ENCODE results near the gene BCDIN3D. TPM values are rescaled to one million over a fixed set of nuclear protein-coding genes. Genes with fewer than 3 reads are reported as not detected.
"Not testable (repeated sequence)": the region's sequence is repeated elsewhere in the genome, so short reads cannot be mapped to it uniquely, and the experiment has no call there.

Gene BCDIN3D
- total RNA-seq, 2 experiments from 2014 or later = 8.2 to 8.3 TPM

DNA sequence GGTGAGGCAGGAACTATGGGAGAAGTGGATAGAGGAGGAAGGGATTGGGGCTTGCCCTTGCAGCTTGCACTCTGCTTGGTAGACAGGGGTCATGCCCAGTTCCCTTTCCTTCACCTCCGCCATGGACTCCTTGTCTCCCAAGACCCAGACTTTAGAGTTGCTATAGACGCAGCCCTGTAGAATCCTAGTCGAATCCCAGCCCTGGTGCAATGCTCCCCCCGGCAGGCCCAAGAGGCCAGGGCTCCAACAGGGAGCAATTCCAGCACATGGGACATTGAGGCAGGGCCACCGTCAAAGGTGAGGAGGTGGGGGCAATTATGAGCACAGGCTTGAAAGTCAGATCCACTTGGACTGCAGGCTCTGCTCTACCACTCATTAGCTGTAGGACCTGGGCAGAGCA, 29.5 kb upstream of the BCDIN3D start:
- ATAC-seq (no peak), DNase-seq (peak; percentile 29)
- Mint-ChIP-seq H3K27me3 (no peaks in the 10 kb centered on the region), H3K4me3 (no peak overlapping the region), H3K27ac (no peak overlapping the region), H3K36me3 (no peaks in the 10 kb centered on the region), H3K9me3 (ENCODE audit: low read depth) (no peaks in the 10 kb centered on the region), H3K4me1 (no peaks in the 10 kb centered on the region)
- CTCF ChIA-PET = interaction anchor here (2.2 to 3.9 kb wide), 2 partner anchors 73 to 95 kb away, joined by 6 to 13 read pairs; no protein-coding TSS in a partner anchor

GRCh38 chr12:49871811-49872251, 28.9 kb upstream of the BCDIN3D start:
- not testable (repeated sequence) for H3K9me3 Mint-ChIP-seq (ENCODE audit: low read depth); H3K36me3 Mint-ChIP-seq; H3K4me3 Mint-ChIP-seq; H3K27ac Mint-ChIP-seq; H3K27me3 Mint-ChIP-seq; H3K4me1 Mint-ChIP-seq; ATAC-seq
- DNase-seq = peak; percentile 22
- CTCF ChIA-PET = interaction anchor here (2.2 to 3.9 kb wide), 2 partner anchors 74 to 95 kb away, joined by 6 to 13 read pairs; no protein-coding TSS in a partner anchor

DNA sequence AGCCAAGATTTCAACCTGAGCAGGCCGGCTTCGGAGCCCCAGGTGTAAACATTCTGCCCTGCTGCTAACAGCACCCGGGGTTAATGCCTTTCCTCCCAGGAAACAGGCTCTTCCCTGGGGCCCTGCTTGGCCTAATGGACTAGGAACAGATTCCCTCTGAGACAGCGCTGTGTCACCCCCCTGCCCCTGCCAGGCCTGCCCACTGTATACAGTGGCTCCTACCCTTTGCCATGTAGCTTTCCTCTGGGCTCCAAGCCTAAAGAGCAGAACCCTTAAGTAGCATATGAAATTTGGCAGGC, 28.3 kb upstream of the BCDIN3D start:
- no peak for ATAC-seq
- CTCF ChIA-PET = interaction anchor here (0.7 to 3.9 kb wide), 3 partner anchors 74 to 130 kb away, joined by 4 to 13 read pairs (median 6); partner anchors contain the start of gene TMBIM6
- Mint-ChIP-seq H3K4me1 (no peaks in the 10 kb centered on the region), H3K4me3 (no peak overlapping the region), H3K9me3 (ENCODE audit: low read depth) (no peaks in the 10 kb centered on the region), H3K27me3 (no peaks in the 10 kb centered on the region), H3K27ac (no peak overlapping the region), H3K36me3 (no peaks in the 10 kb centered on the region)
- peak; percentile 12 for DNase-seq

GRCh38 chr12:49870501-49871262, 27.8 kb upstream of the BCDIN3D start:
- ATAC-seq (no peak), DNase-seq (peak; percentile 25)
- H3K36me3 Mint-ChIP-seq = no peaks in the 10 kb centered on the region
- no peaks in the 10 kb centered on the region for H3K4me1 Mint-ChIP-seq
- peaks cover 3% of the 10 kb centered on the region for H3K27me3 Mint-ChIP-seq
- H3K4me3 Mint-ChIP-seq = no peak overlapping the region
- CTCF ChIA-PET = interaction anchor here (0.7 to 3.9 kb wide), 3 partner anchors 75 to 129 kb away, joined by 4 to 13 read pairs (median 6); partner anchors contain the start of gene TMBIM6
- H3K27ac Mint-ChIP-seq = no peak overlapping the region
- no peaks in the 10 kb centered on the region for H3K9me3 Mint-ChIP-seq (ENCODE audit: low read depth)

DNA sequence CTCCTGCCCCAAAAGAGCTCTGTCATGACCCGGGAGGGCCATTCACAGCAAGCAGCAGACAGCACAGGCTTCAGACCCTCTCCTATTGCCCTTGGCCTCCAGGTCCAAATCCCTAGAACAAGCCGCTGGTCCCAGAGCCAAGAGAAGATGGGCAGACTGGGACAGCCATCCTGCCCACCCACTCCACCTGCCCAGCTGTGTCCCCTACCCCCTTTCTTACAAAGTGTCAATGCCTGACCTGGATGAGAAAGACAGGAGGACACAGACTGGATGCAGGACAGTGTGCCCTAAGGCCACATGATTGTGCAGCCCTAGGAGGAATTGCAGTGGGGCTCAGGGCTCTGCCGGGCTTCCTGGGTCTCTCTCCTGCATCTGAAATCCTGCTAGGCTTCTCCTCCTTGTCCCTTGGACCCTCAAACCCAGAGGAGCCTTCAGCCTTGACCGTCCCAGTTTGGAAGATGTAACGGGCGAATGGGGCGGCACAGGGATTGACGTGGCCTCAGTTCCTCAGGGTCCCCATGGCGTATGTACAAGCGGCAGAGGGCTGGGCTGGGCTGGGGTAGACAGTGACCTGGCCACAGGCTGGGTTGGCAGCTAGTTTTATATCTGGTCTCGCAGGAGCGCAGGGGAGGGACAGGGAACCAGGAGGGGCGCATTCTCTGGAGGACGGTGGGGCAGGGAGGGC, 27.1 kb upstream of the BCDIN3D start:
- no peaks in the 10 kb centered on the region for H3K4me1 Mint-ChIP-seq

GRCh38 chr12:49868952-49869815, 26.3 kb upstream of the BCDIN3D start:
- CTCF ChIA-PET = interaction anchor here (0.7 to 3.9 kb wide), 7 partner anchors 18 to 187 kb away, joined by 3 to 13 read pairs (median 4); no protein-coding TSS in a partner anchor

More for the DNA sequence above, 27.1 kb upstream of the BCDIN3D start:
- Mint-ChIP-seq H3K27ac (no peak overlapping the region), H3K4me3 (no peak overlapping the region), H3K9me3 (ENCODE audit: low read depth) (no peaks in the 10 kb centered on the region), H3K27me3 (peaks cover 4% of the 10 kb centered on the region), H3K36me3 (no peaks in the 10 kb centered on the region)
- CTCF ChIA-PET = interaction anchor here (0.9 to 3.9 kb wide), 4 partner anchors 18 to 97 kb away, joined by 3 to 13 read pairs (median 5); no protein-coding TSS in a partner anchor
- DNase-seq (peak; percentile 14), ATAC-seq (no peak)

GRCh38 chr12:49868449-49868848, 25.5 kb upstream of the BCDIN3D start:
- Mint-ChIP-seq H3K36me3 (no peaks in the 10 kb centered on the region), H3K27me3 (peaks cover 9% of the 10 kb centered on the region), H3K27ac (no peak overlapping the region), H3K9me3 (ENCODE audit: low read depth) (no peaks in the 10 kb centered on the region), H3K4me1 (no peaks in the 10 kb centered on the region), H3K4me3 (no peak overlapping the region)
- no peak for ATAC-seq
- peak; percentile 32 for DNase-seq
- CTCF ChIA-PET = interaction anchor here (1.0 to 2.6 kb wide), 9 partner anchors 36 to 202 kb away, joined by 3 to 20 read pairs (median 5); partner anchors contain the start of gene TMBIM6

More at GRCh38 chr12:49868952-49869815, 26.3 kb upstream of the BCDIN3D start:
- DNase-seq (peak; percentile 35), ATAC-seq (no peak)
- peaks cover 8% of the 10 kb centered on the region for H3K27me3 Mint-ChIP-seq
- no peak overlapping the region for H3K4me3 Mint-ChIP-seq
- no peak overlapping the region for H3K27ac Mint-ChIP-seq
- H3K9me3 Mint-ChIP-seq (ENCODE audit: low read depth) = no peaks in the 10 kb centered on the region
- no peaks in the 10 kb centered on the region for H3K4me1 Mint-ChIP-seq
- H3K36me3 Mint-ChIP-seq = no peaks in the 10 kb centered on the region

DNA sequence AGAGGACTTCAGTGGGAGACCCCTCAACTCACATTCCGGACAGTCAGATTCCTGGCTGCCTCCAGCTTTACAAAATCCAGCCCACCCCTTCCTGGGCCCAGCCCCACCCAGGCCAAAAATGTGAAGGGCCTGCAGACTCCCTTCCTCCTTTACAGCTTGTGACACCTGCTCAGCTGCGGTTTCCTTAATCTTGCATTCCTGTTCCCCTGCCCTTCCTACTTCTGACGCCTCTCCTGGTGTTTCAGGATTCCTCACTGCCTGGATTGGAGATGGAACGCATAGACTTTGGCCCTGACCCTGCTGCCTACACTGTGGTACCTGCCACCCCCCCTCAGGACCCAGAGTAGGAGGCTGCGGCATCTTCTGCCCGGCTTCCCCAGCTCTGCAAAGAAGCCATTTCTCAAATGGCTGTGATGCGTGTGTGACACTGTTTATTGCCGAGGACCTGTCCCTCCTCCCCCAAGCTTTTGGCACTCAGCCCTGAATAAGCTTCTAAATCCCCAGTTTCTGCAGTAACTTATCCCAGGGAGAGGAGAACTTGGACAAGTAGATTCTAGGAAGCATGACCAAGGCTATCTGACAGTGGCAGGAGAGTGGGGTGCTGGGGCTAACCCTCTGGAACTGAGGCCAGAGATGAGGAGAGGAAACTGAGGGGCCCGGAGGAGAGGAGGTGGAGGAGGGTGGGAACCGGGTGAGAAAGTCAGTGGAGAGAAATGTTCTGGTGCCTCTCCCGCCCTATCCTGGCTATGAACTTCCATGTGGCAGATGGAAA, 24.9 kb upstream of the BCDIN3D start:
- Mint-ChIP-seq H3K36me3 (no peaks in the 10 kb centered on the region), H3K4me1 (no peaks in the 10 kb centered on the region), H3K27ac (no peak overlapping the region), H3K4me3 (no peak overlapping the region), H3K27me3 (peaks cover 9% of the 10 kb centered on the region), H3K9me3 (ENCODE audit: low read depth) (no peaks in the 10 kb centered on the region)
- ATAC-seq (no peak), DNase-seq (peak; percentile 37)
- CTCF ChIA-PET = interaction anchor here (1.0 to 2.6 kb wide), 16 partner anchors 12 to 203 kb away, joined by 3 to 20 read pairs (median 3); partner anchors contain the start of genes NCKAP5L and TMBIM6

GRCh38 chr12:49866859-49867569, 24.1 kb upstream of the BCDIN3D start:
- Mint-ChIP-seq H3K4me1 (no peaks in the 10 kb centered on the region), H3K9me3 (ENCODE audit: low read depth) (no peaks in the 10 kb centered on the region), H3K27ac (no peak overlapping the region), H3K36me3 (no peaks in the 10 kb centered on the region), H3K27me3 (peaks cover 9% of the 10 kb centered on the region), H3K4me3 (no peak overlapping the region)
- CTCF ChIA-PET = interaction anchor here (0.7 to 2.6 kb wide), 20 partner anchors 11 to 203 kb away, joined by 3 to 20 read pairs (median 3); partner anchors contain the start of genes AQP2, NCKAP5L and TMBIM6
- DNase-seq (peak; percentile 81), ATAC-seq (peak; percentile 85)

GRCh38 chr12:49865782-49866135, 22.9 kb upstream of the BCDIN3D start:
- DNase-seq (peak; percentile 34), ATAC-seq (no peak)
- no peak overlapping the region for H3K27ac Mint-ChIP-seq
- no peaks in the 10 kb centered on the region for H3K9me3 Mint-ChIP-seq (ENCODE audit: low read depth)
- no peaks in the 10 kb centered on the region for H3K4me1 Mint-ChIP-seq
- CTCF ChIA-PET = interaction anchor here (1.2 to 2.6 kb wide), 7 partner anchors 11 to 116 kb away, joined by 3 to 20 read pairs (median 4); no protein-coding TSS in a partner anchor
- H3K36me3 Mint-ChIP-seq = no peaks in the 10 kb centered on the region
- H3K27me3 Mint-ChIP-seq = peaks cover 9% of the 10 kb centered on the region
- H3K4me3 Mint-ChIP-seq = no peak overlapping the region

GRCh38 chr12:49865109-49865781, 22.3 kb upstream of the BCDIN3D start:
- CTCF ChIA-PET = interaction anchor here (1.2 to 1.5 kb wide), 4 partner anchors 11 to 102 kb away, joined by 3 to 9 read pairs (median 4); no protein-coding TSS in a partner anchor
- Mint-ChIP-seq H3K36me3 (no peaks in the 10 kb centered on the region), H3K9me3 (ENCODE audit: low read depth) (no peaks in the 10 kb centered on the region), H3K4me1 (no peaks in the 10 kb centered on the region), H3K27ac (no peak overlapping the region), H3K27me3 (peaks cover 9% of the 10 kb centered on the region), H3K4me3 (no peak overlapping the region)
- no peak for ATAC-seq
- peak; percentile 28 for DNase-seq
